ENCODE measurements around the gene YBX1. TPM values are rescaled to one million over a fixed set of nuclear protein-coding genes. Genes with fewer than 3 reads are reported as not detected.

YBX1 gene
- total RNA-seq, 6 experiments from 2014 or later: 144 to 325 (median 207) TPM

GRCh38 chr1:42739753-42740700 is 57.8 kb downstream of the YBX1 start, which contains the start of gene CLDN19:
Gene CLDN19 (minus strand): TSS chr1:42740236. CDS start chr1:42740063, 173 bp downstream.
- intact Hi-C loops (cut with DNase I): loop anchor here in 1 of 2 donors (10.0 kb wide), 1 partner anchor 155 kb away; no protein-coding TSS in a partner anchor
- Histone ChIP-seq H3K9me3 (no peaks in the 10 kb centered on the region), H3K27ac (no peak within 1 kb of the TSS), H3K36me3 (no peaks in the 10 kb centered on the region), H3K4me1 (peaks cover 0 to 13% (median 0%) of the 10 kb centered on the region in 4 donors), H3K4me3 (no peak within 1 kb of the TSS), H3K27me3 (no peaks in the 10 kb centered on the region)
- DNase-seq (peak in 1 of 3 donors; percentile 22), ATAC-seq (peak; percentile 5 to 68 (median 48))
- 61% methylated on average over 12 of the region's 27 CpGs for WGBS (ENCODE audit: insufficient coverage, low coverage, low lambda C conversion rate, missing lambda C conversion rate)
- TF ChIP-seq CTCF (IDR thresholded peaks at IDR 0.05) (no peak), POLR2A (IDR thresholded peaks at IDR 0.05) (no peak)

- intact Hi-C loops (cut with DNase I): loop anchor here in 1 of 2 donors (10.0 kb wide), 1 partner anchor 156 kb away; no protein-coding TSS in a partner anchor
- no peak for DNase-seq
Measured at GRCh38 chr1:42740851-42741580, 58.8 kb downstream of the YBX1 start.

GRCh38 chr1:42741706-42742105 is 59.5 kb downstream of the YBX1 start:
- TF ChIP-seq POLR2A (IDR thresholded peaks at IDR 0.05) (no peak), CTCF (IDR thresholded peaks at IDR 0.05) (no peak)
- no peak overlapping the region for H3K4me3 ChIP-seq
- H3K9me3 ChIP-seq: no peaks in the 10 kb centered on the region
- ATAC-seq (no peak), DNase-seq (no peak)
- peaks cover 0 to 10% (median 0%) of the 10 kb centered on the region in 4 donors for H3K36me3 ChIP-seq
- H3K4me1 ChIP-seq: peaks cover 0 to 13% (median 0%) of the 10 kb centered on the region in 4 donors
- no CpG with 5 or more reads among the region's 4 CpGs for WGBS (ENCODE audit: insufficient coverage, low coverage, low lambda C conversion rate, missing lambda C conversion rate)
- intact Hi-C loops (cut with DNase I): loop anchor here in 1 of 2 donors (10.0 kb wide), 1 partner anchor 157 kb away; no protein-coding TSS in a partner anchor
- H3K27me3 ChIP-seq: no peaks in the 10 kb centered on the region
- H3K27ac ChIP-seq: no peak overlapping the region

More at GRCh38 chr1:42740851-42741580, 58.8 kb downstream of the YBX1 start:
- Histone ChIP-seq H3K36me3 (peaks cover 0 to 3% (median 0%) of the 10 kb centered on the region in 4 donors), H3K27me3 (no peaks in the 10 kb centered on the region), H3K4me3 (no peak overlapping the region), H3K4me1 (peaks cover 0 to 13% (median 0%) of the 10 kb centered on the region in 4 donors), H3K9me3 (no peaks in the 10 kb centered on the region), H3K27ac (no peak overlapping the region)
- TF ChIP-seq CTCF (IDR thresholded peaks at IDR 0.05): no peak
- no peak for TF ChIP-seq POLR2A (IDR thresholded peaks at IDR 0.05)
- no peak for ATAC-seq
- whole genome bisulfite sequencing (ENCODE audit: insufficient coverage, low coverage, low lambda C conversion rate, missing lambda C conversion rate): 85% methylated on average over 6 of the region's 19 CpGs

- intact Hi-C loops (cut with DNase I): loop anchor here in 1 of 2 donors (10.0 kb wide), 1 partner anchor 157 kb away; no protein-coding TSS in a partner anchor
- Histone ChIP-seq H3K36me3 (peaks cover 0 to 11% (median 0%) of the 10 kb centered on the region in 4 donors), H3K9me3 (no peaks in the 10 kb centered on the region), H3K27ac (no peak overlapping the region), H3K4me3 (no peak overlapping the region), H3K4me1 (peaks cover 0 to 11% (median 0%) of the 10 kb centered on the region in 4 donors), H3K27me3 (no peaks in the 10 kb centered on the region)
- TF ChIP-seq POLR2A (IDR thresholded peaks at IDR 0.05) (no peak), CTCF (IDR thresholded peaks at IDR 0.05) (no peak)
- no peak for DNase-seq
- no peak for ATAC-seq
- 100% methylated on average over 5 of the region's 8 CpGs for WGBS (ENCODE audit: insufficient coverage, low coverage, low lambda C conversion rate, missing lambda C conversion rate)
Measured at GRCh38 chr1:42742141-42742540, 59.9 kb downstream of the YBX1 start.

All from right lobe of liver (tissue), 6 donors.